ENCODE results near the gene TPGS1.
A peak's percentile ranks its signal among the peaks of the same experiment; 100 is the strongest.

The TPGS1 gene

DNA sequence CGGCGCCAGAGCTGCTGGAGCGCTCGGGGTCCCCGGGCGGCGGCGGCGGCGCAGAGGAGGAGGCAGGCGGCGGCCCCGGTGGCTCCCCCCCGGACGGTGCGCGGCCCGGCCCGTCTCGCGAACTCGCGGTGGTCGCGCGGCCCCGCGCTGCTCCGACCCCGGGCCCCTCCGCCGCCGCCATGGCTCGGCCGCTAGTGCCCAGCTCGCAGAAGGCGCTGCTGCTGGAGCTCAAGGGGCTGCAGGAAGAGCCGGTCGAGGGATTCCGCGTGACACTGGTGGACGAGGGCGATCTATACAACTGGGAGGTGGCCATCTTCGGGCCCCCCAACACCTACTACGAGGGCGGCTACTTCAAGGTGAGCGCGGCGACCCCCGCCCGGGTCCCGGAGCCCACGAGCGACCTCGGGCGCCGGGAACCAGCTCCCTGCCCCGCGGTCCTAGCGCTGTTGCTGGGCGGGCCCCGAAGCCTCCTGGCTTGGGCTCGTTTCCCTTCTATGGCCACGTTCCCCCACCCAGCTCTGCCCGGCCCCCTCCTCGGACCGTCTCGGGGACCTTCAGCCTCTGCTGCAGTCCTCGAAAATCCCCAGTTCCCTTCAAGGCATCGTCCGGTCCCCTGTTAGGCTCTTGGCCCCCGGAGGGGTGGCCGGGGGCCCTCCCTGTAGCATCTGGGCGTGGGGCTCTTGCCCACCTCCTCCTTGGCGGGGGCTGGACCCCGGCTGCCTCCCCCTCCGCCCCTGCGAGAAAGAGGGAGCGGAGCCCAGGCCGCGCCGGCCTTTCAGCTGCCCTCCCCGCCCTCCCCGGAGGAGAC, 24.7 kb downstream of the TPGS1 start, which contains the start of gene CDC34:
CDC34 (plus strand) TSS at position 8 of the 808 bp plus-strand sequence; CDS start at position 180, 172 bp downstream.
- peak within 1 kb of the TSS; percentile 81 for H3K18ac ChIP-seq (ENCODE audit: low read length)
- H4K91ac ChIP-seq (ENCODE audit: low read depth, low read length): peak within 1 kb of the TSS; percentile 85
- peak within 1 kb of the TSS; percentile 55 for H4K12ac ChIP-seq (ENCODE audit: low read depth, low read length)
- peak within 1 kb of the TSS; percentile 78 for H2AFZ ChIP-seq (ENCODE audit: insufficient read depth, low read length, poor library complexity)
- peak within 1 kb of the TSS; percentile 89 for H3K4me3 ChIP-seq (ENCODE audit: low read depth, low read length)
- peak within 1 kb of the TSS; percentile 91 for H2BK5ac ChIP-seq (ENCODE audit: low read depth, low read length, poor library complexity)
- H3K14ac ChIP-seq (ENCODE audit: low read length): peak within 1 kb of the TSS; percentile 87
- H3K36me3 ChIP-seq (ENCODE audit: control insufficient read depth in 1 of 2, insufficient read depth in 2 of 2, low read length in 2 of 2): peaks cover 23 to 25% of the 10 kb centered on the region in 2 experiments
- no peak for DNase-seq
- peak within 1 kb of the TSS; percentile 97 for H3K4ac ChIP-seq (ENCODE audit: low read depth, low read length)
- no CpG with 5 or more reads among the region's 84 CpGs for WGBS (ENCODE audit: extremely low coverage, insufficient coverage, insufficient read length)
- no peak within 1 kb of the TSS for H2BK12ac ChIP-seq (ENCODE audit: low read length)
- H3K79me1 ChIP-seq (ENCODE audit: low read length): peaks cover 19% of the 10 kb centered on the region
- H4K8ac ChIP-seq (ENCODE audit: low read depth, low read length): peak within 1 kb of the TSS; percentile 94
- peaks cover 1% of the 10 kb centered on the region for H3K9me3 ChIP-seq (ENCODE audit: insufficient read depth, low read depth, low read length)
- peak within 1 kb of the TSS; percentile 73 for H2AK5ac ChIP-seq (ENCODE audit: low read length)
- peaks cover 32% of the 10 kb centered on the region for H3K79me2 ChIP-seq (ENCODE audit: control insufficient read depth, insufficient read depth, low read length, poor library complexity)
- peak within 1 kb of the TSS; percentile 90 for H3K4me2 ChIP-seq (ENCODE audit: low read length)
- H3K9ac ChIP-seq (ENCODE audit: low read length): peak within 1 kb of the TSS; percentile 77
- peaks cover 9 to 15% of the 10 kb centered on the region in 2 experiments for H3K4me1 ChIP-seq (ENCODE audit: control insufficient read depth in 1 of 2, insufficient read depth in 2 of 2, low read length in 2 of 2)
- peak within 1 kb of the TSS; percentile 69 for H2BK120ac ChIP-seq (ENCODE audit: insufficient read depth, low read length, poor library complexity)
- no peak within 1 kb of the TSS for H3K23ac ChIP-seq (ENCODE audit: low read length)
- peak within 1 kb of the TSS; percentile 82 for H3K27ac ChIP-seq (ENCODE audit: low read depth, low read length)
- H3K27me3 ChIP-seq (ENCODE audit: insufficient read depth, low read length): no peaks in the 10 kb centered on the region

DNA sequence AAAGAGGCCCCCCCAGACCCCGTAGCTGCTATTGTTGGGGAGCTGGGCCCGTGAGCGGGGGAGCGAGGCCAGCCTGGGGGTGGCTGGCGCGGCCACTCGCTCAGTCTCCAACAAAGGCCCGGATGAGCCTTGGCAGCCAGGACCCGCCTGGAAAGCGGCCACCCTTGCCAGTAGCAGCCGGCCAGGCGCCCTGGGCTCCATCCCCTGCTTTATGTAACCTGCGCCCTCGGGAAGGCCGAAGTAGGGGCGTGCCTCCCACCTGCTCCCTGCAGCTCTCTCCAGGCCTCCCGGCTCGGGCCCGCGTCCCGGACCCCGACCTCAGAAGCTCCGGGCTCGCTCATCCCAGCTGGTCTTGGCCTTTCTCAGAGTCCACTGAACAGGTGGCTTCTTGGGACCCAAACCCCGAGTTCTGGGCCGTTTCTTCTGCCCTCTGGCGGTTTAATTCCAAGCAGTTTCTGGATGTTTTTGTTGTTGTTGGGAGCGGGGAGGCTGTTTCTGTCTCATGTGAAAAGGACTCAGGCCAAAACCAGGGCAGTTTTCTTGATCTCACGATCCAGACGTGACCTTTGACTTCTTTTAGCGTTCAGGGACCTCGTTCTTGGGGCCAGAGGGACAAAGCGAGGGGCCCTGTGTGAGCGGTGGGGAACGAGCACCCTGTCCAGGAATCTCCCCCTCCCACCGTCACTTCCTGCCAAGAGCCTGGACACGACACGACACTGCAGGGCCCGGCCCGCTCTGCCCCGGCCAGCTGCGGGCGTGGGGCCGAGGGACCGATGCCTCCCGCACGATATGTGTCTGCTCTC, 25.5 kb downstream of the TPGS1 start:
- Histone ChIP-seq H4K8ac (ENCODE audit: low read depth, low read length) (peak overlapping the region; percentile 61), H3K27ac (ENCODE audit: low read depth, low read length) (peak overlapping the region; percentile 75), H3K23ac (ENCODE audit: low read length) (no peak overlapping the region), H3K79me2 (ENCODE audit: control insufficient read depth, insufficient read depth, low read length, poor library complexity) (peaks cover 32% of the 10 kb centered on the region), H3K9ac (ENCODE audit: low read length) (peak overlapping the region; percentile 77), H2AFZ (ENCODE audit: insufficient read depth, low read length, poor library complexity) (peak overlapping the region; percentile 12), H3K4ac (ENCODE audit: low read depth, low read length) (peak overlapping the region; percentile 97), H3K18ac (ENCODE audit: low read length) (peak overlapping the region; percentile 81), H4K91ac (ENCODE audit: low read depth, low read length) (peak overlapping the region; percentile 79), H3K4me1 (ENCODE audit: control insufficient read depth in 1 of 2, insufficient read depth in 2 of 2, low read length in 2 of 2) (peaks cover 9 to 15% of the 10 kb centered on the region in 2 experiments), H3K14ac (ENCODE audit: low read length) (peak overlapping the region; percentile 87), H2BK120ac (ENCODE audit: insufficient read depth, low read length, poor library complexity) (peak overlapping the region; percentile 49), H3K79me1 (ENCODE audit: low read length) (peaks cover 19% of the 10 kb centered on the region), H3K9me3 (ENCODE audit: insufficient read depth, low read depth, low read length) (peaks cover 1% of the 10 kb centered on the region), H3K27me3 (ENCODE audit: insufficient read depth, low read length) (no peaks in the 10 kb centered on the region), H3K4me2 (ENCODE audit: low read length) (peak overlapping the region; percentile 90), H2AK5ac (ENCODE audit: low read length) (peak overlapping the region; percentile 73), H4K12ac (ENCODE audit: low read depth, low read length) (peak overlapping the region; percentile 44), H2BK12ac (ENCODE audit: low read length) (peak overlapping the region; percentile 21), H3K4me3 (ENCODE audit: low read depth, low read length) (peak overlapping the region; percentile 89), H3K36me3 (ENCODE audit: control insufficient read depth in 1 of 2, insufficient read depth in 2 of 2, low read length in 2 of 2) (peaks cover 28 to 29% of the 10 kb centered on the region in 2 experiments), H2BK5ac (ENCODE audit: low read depth, low read length, poor library complexity) (peak overlapping the region; percentile 47)
- no CpG with 5 or more reads among the region's 47 CpGs for WGBS (ENCODE audit: extremely low coverage, insufficient coverage, insufficient read length)
- DNase-seq: peak; percentile 63 to 75

DNA sequence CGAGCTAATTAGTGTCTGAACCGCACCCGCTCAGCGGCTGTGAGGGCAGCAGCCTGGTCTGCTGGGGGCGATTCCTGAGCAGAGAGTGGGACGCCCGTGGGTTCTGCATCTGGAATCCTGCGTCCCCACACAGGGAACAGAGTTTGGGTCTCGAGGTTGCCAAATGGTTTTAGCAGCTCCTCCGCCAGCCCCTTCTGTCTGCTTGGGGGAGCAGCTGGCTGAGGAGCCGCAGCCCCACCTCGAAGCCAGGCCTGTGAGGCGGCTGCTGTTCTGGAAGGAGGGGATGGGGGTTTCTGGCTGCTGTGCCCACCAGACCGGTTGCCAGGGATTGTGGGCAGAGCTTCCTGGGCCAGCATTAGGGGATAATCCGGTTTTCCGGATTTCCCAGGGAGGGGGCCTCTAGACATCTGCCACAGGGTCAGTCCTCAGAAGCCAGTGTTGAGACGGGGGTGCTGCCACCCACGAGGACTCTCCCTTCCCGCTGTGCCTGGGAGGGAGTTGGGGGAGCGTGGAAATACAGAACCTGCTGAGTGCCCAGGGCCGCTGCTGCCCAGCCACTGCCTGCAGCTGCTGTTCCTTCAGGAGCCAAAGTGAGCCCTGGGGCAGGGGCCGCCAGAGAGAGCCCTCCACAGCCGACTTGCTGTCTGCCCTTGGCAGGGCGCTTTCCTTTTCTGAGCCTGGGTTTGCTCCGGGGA, 26.2 kb downstream of the TPGS1 start:
- Histone ChIP-seq H3K14ac (ENCODE audit: low read length) (peak overlapping the region; percentile 11), H2BK12ac (ENCODE audit: low read length) (peak overlapping the region; percentile 46), H3K27me3 (ENCODE audit: insufficient read depth, low read length) (no peaks in the 10 kb centered on the region), H2BK5ac (ENCODE audit: low read depth, low read length, poor library complexity) (peak overlapping the region; percentile 47), H3K23ac (ENCODE audit: low read length) (no peak overlapping the region), H2BK120ac (ENCODE audit: insufficient read depth, low read length, poor library complexity) (no peak overlapping the region), H3K18ac (ENCODE audit: low read length) (peak overlapping the region; percentile 4), H4K91ac (ENCODE audit: low read depth, low read length) (peak overlapping the region; percentile 79), H2AFZ (ENCODE audit: insufficient read depth, low read length, poor library complexity) (peak overlapping the region; percentile 3), H4K8ac (ENCODE audit: low read depth, low read length) (peak overlapping the region; percentile 30), H3K27ac (ENCODE audit: low read depth, low read length) (peak overlapping the region; percentile 75), H3K4me1 (ENCODE audit: control insufficient read depth in 1 of 2, insufficient read depth in 2 of 2, low read length in 2 of 2) (peaks cover 9 to 15% of the 10 kb centered on the region in 2 experiments), H3K4me2 (ENCODE audit: low read length) (peak overlapping the region; percentile 90), H2AK5ac (ENCODE audit: low read length) (peak overlapping the region; percentile 25), H3K36me3 (ENCODE audit: control insufficient read depth in 1 of 2, insufficient read depth in 2 of 2, low read length in 2 of 2) (peaks cover 34 to 36% of the 10 kb centered on the region in 2 experiments), H3K9ac (ENCODE audit: low read length) (peak overlapping the region; percentile 60), H3K4ac (ENCODE audit: low read depth, low read length) (peak overlapping the region; percentile 97), H3K9me3 (ENCODE audit: insufficient read depth, low read depth, low read length) (peaks cover 1% of the 10 kb centered on the region), H3K4me3 (ENCODE audit: low read depth, low read length) (peak overlapping the region; percentile 89), H3K79me1 (ENCODE audit: low read length) (peaks cover 19% of the 10 kb centered on the region), H3K79me2 (ENCODE audit: control insufficient read depth, insufficient read depth, low read length, poor library complexity) (peaks cover 32% of the 10 kb centered on the region), H4K12ac (ENCODE audit: low read depth, low read length) (no peak overlapping the region)
- no CpG with 5 or more reads among the region's 25 CpGs for WGBS (ENCODE audit: extremely low coverage, insufficient coverage, insufficient read length)
- DNase-seq: peak; percentile 25 to 33

DNA sequence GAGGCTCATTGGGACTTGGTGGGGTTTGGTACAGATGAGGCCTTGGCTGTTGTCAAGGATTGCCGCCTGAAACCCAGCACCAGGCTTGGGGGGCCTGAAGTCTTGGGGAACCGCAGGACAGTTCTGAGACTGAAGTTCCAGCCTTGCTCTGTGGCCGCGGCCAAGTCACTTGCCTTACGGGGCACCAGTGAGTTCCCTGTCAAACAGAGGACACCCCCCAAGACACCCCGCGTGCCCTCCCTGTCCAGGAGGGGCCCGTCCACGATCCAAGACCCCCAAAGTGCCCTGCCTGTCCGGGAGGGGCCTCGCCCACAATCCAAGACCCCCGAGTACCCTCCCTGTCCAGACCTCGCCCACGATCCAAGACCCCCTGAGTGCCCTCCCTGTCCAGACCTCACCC, 26.8 kb downstream of the TPGS1 start:
- no peak overlapping the region for H2AK5ac ChIP-seq (ENCODE audit: low read length)
- H4K12ac ChIP-seq (ENCODE audit: low read depth, low read length): no peak overlapping the region
- no peak overlapping the region for H2BK120ac ChIP-seq (ENCODE audit: insufficient read depth, low read length, poor library complexity)
- no peak overlapping the region for H3K4me3 ChIP-seq (ENCODE audit: low read depth, low read length)
- no peak overlapping the region for H2BK12ac ChIP-seq (ENCODE audit: low read length)
- peak overlapping the region; percentile 90 for H3K4me2 ChIP-seq (ENCODE audit: low read length)
- WGBS (ENCODE audit: extremely low coverage, insufficient coverage, insufficient read length): no CpG with 5 or more reads among the region's 14 CpGs
- no peak overlapping the region for H3K14ac ChIP-seq (ENCODE audit: low read length)
- DNase-seq: no peak
- no peak overlapping the region for H4K8ac ChIP-seq (ENCODE audit: low read depth, low read length)
- H3K9me3 ChIP-seq (ENCODE audit: insufficient read depth, low read depth, low read length): peaks cover 1% of the 10 kb centered on the region
- H3K4me1 ChIP-seq (ENCODE audit: control insufficient read depth in 1 of 2, insufficient read depth in 2 of 2, low read length in 2 of 2): peaks cover 9 to 15% of the 10 kb centered on the region in 2 experiments
- H3K23ac ChIP-seq (ENCODE audit: low read length): no peak overlapping the region
- H2AFZ ChIP-seq (ENCODE audit: insufficient read depth, low read length, poor library complexity): no peak overlapping the region
- no peak overlapping the region for H3K27ac ChIP-seq (ENCODE audit: low read depth, low read length)
- H2BK5ac ChIP-seq (ENCODE audit: low read depth, low read length, poor library complexity): no peak overlapping the region
- H3K79me1 ChIP-seq (ENCODE audit: low read length): peaks cover 19% of the 10 kb centered on the region
- peak overlapping the region; percentile 38 for H3K18ac ChIP-seq (ENCODE audit: low read length)
- H3K4ac ChIP-seq (ENCODE audit: low read depth, low read length): peak overlapping the region; percentile 97
- H3K36me3 ChIP-seq (ENCODE audit: control insufficient read depth in 1 of 2, insufficient read depth in 2 of 2, low read length in 2 of 2): peaks cover 40 to 42% of the 10 kb centered on the region in 2 experiments
- H3K79me2 ChIP-seq (ENCODE audit: control insufficient read depth, insufficient read depth, low read length, poor library complexity): peaks cover 32% of the 10 kb centered on the region
- H3K9ac ChIP-seq (ENCODE audit: low read length): no peak overlapping the region
- H3K27me3 ChIP-seq (ENCODE audit: insufficient read depth, low read length): no peaks in the 10 kb centered on the region
- H4K91ac ChIP-seq (ENCODE audit: low read depth, low read length): no peak overlapping the region
